SK-N-SH (cell line): ENCODE data around the gene PPP1R9A. TPM values are rescaled to one million over a fixed set of nuclear protein-coding genes. Genes with fewer than 3 reads are reported as not detected.

Experiments used
- CTCF ChIA-PET: fragments of 300-600, 350-600 bp; formaldehyde crosslinking; extraction: SDS; loops from one replicate; lab custom pipeline; 2021; lab: Yijun Ruan, JAX
- POLR2A ChIA-PET: fragments of 350-600 bp; sonication (Branson Sonifier 250); formaldehyde crosslinking; extraction: SDS; loops from one replicate; lab custom pipeline; 2020; ENCODE audit warnings: antibody characterized with exemption, inconsistent platforms; lab: Yijun Ruan, JAX
- DNase-seq: peaks from one replicate; pipeline ENCODE4 v3.0.0; 2012
- H2AFZ ChIP-seq: fragments of 200-600 bp; sonication (generic); 2 replicates; pipeline ENCODE4 v1.8.1; 2016; ENCODE audit warnings: antibody characterized with exemption, mild to moderate bottlenecking, low read depth
- H3F3A ChIP-seq: fragments of 200-600 bp; sonication (generic); replicated peaks from 2 replicates; pipeline ENCODE3; 2016; ENCODE audit warnings: antibody characterized with exemption, mild to moderate bottlenecking; ENCODE audit not compliant: insufficient read depth
- H3K27ac ChIP-seq, 2 experiments: fragments of 200-500 bp in 1 of 2; fragments of 200-600 bp in 1 of 2; sonication (Bioruptor generic) in 1 of 2; sonication (generic), shearing (Covaris generic) in 1 of 2; 2 replicates each; pipeline versions ENCODE4 v1.5.1 to v1.6.1; 2014 to 2016; ENCODE audit warnings: low read depth in 2 of 2, inconsistent platforms in 1 of 2, low read length in 1 of 2, mild to moderate bottlenecking in 1 of 2, mixed read lengths in 1 of 2
- H3K27me3 ChIP-seq: fragments of 200-600 bp; sonication (generic), shearing (Covaris generic); 2 replicates; pipeline ENCODE4 v1.6.1; 2016; ENCODE audit warnings: mixed run types; ENCODE audit not compliant: insufficient read depth
- H3K36me3 ChIP-seq, 2 experiments: fragments of 200-500 bp in 1 of 2; fragments of 200-600 bp in 1 of 2; sonication (Bioruptor generic) in 1 of 2; sonication (generic) in 1 of 2; replicated peaks in 1 of 2; 2 replicates each; pipeline versions ENCODE3 to v1.5.1; 2014 to 2016; ENCODE audit warnings: low read length in 1 of 2, mild to moderate bottlenecking in 1 of 2; ENCODE audit not compliant: insufficient read depth in 2 of 2, control insufficient read depth in 1 of 2
- H3K4me1 ChIP-seq, 2 experiments: fragments of 200-500 bp in 1 of 2; fragments of 200-600 bp in 1 of 2; sonication (Bioruptor generic) in 1 of 2; sonication (generic), shearing (Covaris generic) in 1 of 2; 2 replicates each; pipeline versions ENCODE4 v1.5.1 to v1.6.1; 2014 to 2016; ENCODE audit warnings: low read depth in 1 of 2, low read length in 1 of 2, mixed run types in 1 of 2; ENCODE audit not compliant: insufficient read depth in 2 of 2, control insufficient read depth in 1 of 2
- H3K4me2 ChIP-seq: fragments of 200-600 bp; sonication (generic), shearing (Covaris generic); 2 replicates; pipeline ENCODE4 v1.6.1; 2017; ENCODE audit warnings: mixed run types
- H3K4me3 ChIP-seq, 2 experiments: fragments of 200-500 bp in 1 of 2; fragments of 200-600 bp in 1 of 2; sonication (Bioruptor generic) in 1 of 2; sonication (generic), shearing (Covaris generic) in 1 of 2; 2 replicates each; pipeline versions ENCODE4 v1.5.1 to v1.8.1; 2014 to 2016; ENCODE audit warnings: low read depth in 2 of 2, inconsistent platforms in 1 of 2, low read length in 1 of 2, mild to moderate bottlenecking in 1 of 2, mixed read lengths in 1 of 2, moderate library complexity in 1 of 2
- H3K79me2 ChIP-seq: fragments of 200-600 bp; sonication (generic); 2 replicates; pipeline ENCODE4 v1.8.1; 2017; ENCODE audit warnings: mild to moderate bottlenecking; ENCODE audit not compliant: insufficient read depth
- H3K9ac ChIP-seq: fragments of 200-600 bp; sonication (generic); 2 replicates; pipeline ENCODE4 v1.6.1; 2017; ENCODE audit warnings: mixed run types
- H3K9me2 ChIP-seq: fragments of 200-600 bp; sonication (generic); 2 replicates; pipeline ENCODE4 v1.6.1; 2017; ENCODE audit warnings: mixed run types
- H3K9me3 ChIP-seq: fragments of 200-600 bp; sonication (generic); 2 replicates; pipeline ENCODE4 v1.6.1; 2017; ENCODE audit warnings: mixed run types, mild to moderate bottlenecking, moderate library complexity
- H4K20me1 ChIP-seq: fragments of 200-600 bp; sonication (generic); 2 replicates; pipeline ENCODE4 v1.6.1; 2017; ENCODE audit warnings: mild to moderate bottlenecking, mixed run types; ENCODE audit not compliant: insufficient read depth
- CHD2 ChIP-seq: fragments of 150-350 bp; IDR thresholded peaks from 2 replicates; pipeline ENCODE4 v1.6.1; 2018; ENCODE audit warnings: low read length; ENCODE audit not compliant: partially characterized antibody
- ELF1 ChIP-seq: IDR thresholded peaks from 2 replicates; pipeline ENCODE4 v1.4.0; 2012
- EP300 ChIP-seq, 2 experiments: IDR thresholded peaks; 2 replicates each; pipeline versions ENCODE4 v1.4.0 to v1.6.1; 2012; ENCODE audit warnings: borderline replicate concordance in 1 of 2, low read depth in 1 of 2, low read length in 1 of 2
- FOXJ3 ChIP-seq: sonication (generic); formaldehyde crosslinking; IDR thresholded peaks from 2 replicates; pipeline ENCODE4 v1.5.1; 2020; ENCODE audit warnings: mild to moderate bottlenecking, missing genetic modification reagents
- FOXM1 ChIP-seq: IDR thresholded peaks from 2 replicates; pipeline ENCODE4 v1.4.0; 2012; ENCODE audit warnings: low read depth, mild to moderate bottlenecking
- GATA2 ChIP-seq: sonication (generic); formaldehyde crosslinking; IDR thresholded peaks from 2 replicates; pipeline ENCODE4 v1.5.0; 2020; ENCODE audit warnings: mild to moderate bottlenecking, missing genetic modification reagents
- POLR2AphosphoS5 ChIP-seq: IDR thresholded peaks from 2 replicates; pipeline ENCODE4 v1.6.1; 2012; ENCODE audit warnings: low read depth, low read length
- RAD21 ChIP-seq: IDR thresholded peaks from 2 replicates; pipeline ENCODE4 v1.6.1; 2012; ENCODE audit warnings: mild to moderate bottlenecking, low read length
- RCOR1 ChIP-seq: fragments of 150-350 bp; IDR thresholded peaks from 2 replicates; pipeline ENCODE4 v1.6.1; 2017; ENCODE audit warnings: antibody characterized with exemption, low read length
- RFX5 ChIP-seq: IDR thresholded peaks from 2 replicates; pipeline ENCODE4 v1.6.1; 2012; ENCODE audit warnings: mild to moderate bottlenecking, improper control_type of control experiment, low read length
- SIN3A ChIP-seq: IDR thresholded peaks from 2 replicates; pipeline ENCODE4 v1.6.1; 2012; ENCODE audit warnings: low read depth, mild to moderate bottlenecking, low read length, moderate library complexity, borderline replicate concordance
- WGBS: methylation state at CpG from one replicate; pipeline ENCODE4 v1.1.6; 2017; ENCODE audit warnings: low lambda C conversion rate; 5-methylcytosine and 5-hydroxymethylcytosine counted together
- polyA plus RNA-seq, 3 experiments: library from polyadenylated mRNA; depleted of rRNA; stranded (reverse); fragments of >200 nt; gene quantifications; 2 replicates each; pipeline ENCODE4 v1.2.3, GENCODE V29; 2012
- TF ChIP-seq, protein P1 (sequence below): fragments of 150-350 bp; IDR thresholded peaks from 2 replicates; pipeline ENCODE4 v1.6.1; 2016; ENCODE audit warnings: mild to moderate bottlenecking, low read depth, low read length
- TF ChIP-seq, protein P2 (sequence below): IDR thresholded peaks from 2 replicates; pipeline ENCODE4 v1.4.0; 2012; ENCODE audit warnings: low read depth, borderline replicate concordance
- TF ChIP-seq, protein P3 (sequence below): IDR thresholded peaks from 2 replicates; pipeline ENCODE4 v1.6.1; 2012; ENCODE audit warnings: mild to moderate bottlenecking, low read depth, low read length, moderate library complexity
- TF ChIP-seq, protein P4 (sequence below): IDR thresholded peaks from 2 replicates; pipeline ENCODE4; 2012

Gene PPP1R9A
- polyA plus RNA-seq, 1 of the 3 experiments (the other 2 are of a cell fraction) = 0.30 TPM

DNA sequence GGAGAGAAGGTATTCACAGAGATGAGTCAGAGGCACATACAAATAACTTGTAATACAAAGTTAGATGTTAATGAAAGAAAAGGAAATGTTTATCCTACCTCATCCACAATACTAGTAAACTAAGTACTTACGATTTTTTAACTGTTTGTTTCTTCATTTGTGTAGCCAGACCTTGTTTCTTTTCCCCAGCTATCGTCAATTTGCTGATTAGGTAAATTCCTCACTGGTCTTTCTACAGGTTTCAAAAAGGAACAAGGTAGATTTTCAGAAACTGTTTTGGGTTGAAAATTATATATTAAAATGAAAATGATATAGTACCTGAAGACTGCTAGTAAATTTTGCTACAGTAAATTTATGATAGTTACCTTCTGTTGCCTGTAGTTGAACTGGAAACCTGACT is 360.4 kb downstream of the PPP1R9A start:
- CTCF ChIA-PET = no interaction called here

DNA sequence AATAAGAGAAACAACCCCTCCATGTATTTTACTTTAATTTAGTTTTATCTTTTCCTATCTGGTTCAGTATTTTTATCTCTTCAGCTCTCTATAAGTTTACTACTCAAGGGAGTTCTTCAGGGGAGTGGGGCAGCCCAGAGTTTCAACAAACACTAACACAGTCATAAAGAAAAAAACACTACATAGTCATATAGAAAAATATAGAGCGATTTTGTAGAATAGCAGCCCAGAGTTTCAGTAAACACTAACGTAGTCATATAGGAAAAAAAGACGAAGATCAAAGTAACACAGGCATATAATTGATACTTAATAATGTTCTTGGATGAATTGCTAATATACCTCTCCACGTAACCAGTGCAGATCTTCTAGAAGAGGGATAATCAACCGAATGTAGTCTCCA is 362.2 kb downstream of the PPP1R9A start:
- CTCF ChIA-PET = no interaction called here
- no peak overlapping the region for H2AFZ ChIP-seq
- H3F3A ChIP-seq = no peaks in the 10 kb centered on the region
- H3K9ac ChIP-seq = no peak overlapping the region
- no peaks in the 10 kb centered on the region for H3K4me1 ChIP-seq
- no peak for DNase-seq
- H3K4me2 ChIP-seq = no peak overlapping the region
- no peaks in the 10 kb centered on the region for H3K36me3 ChIP-seq
- TF ChIP-seq SIN3A (no peak), EP300 (IDR thresholded peaks at IDR 0.05; ENCODE audit: borderline replicate concordance in 1 of 2, low read depth in 1 of 2, low read length in 1 of 2) (no peak), CHD2 (no peak), RAD21 (no peak), RFX5 (no peak), GATA2 (CRISPR knock-in tag) (no peak), POLR2AphosphoS5 (no peak)
- TF ChIP-seq, protein P1, sequence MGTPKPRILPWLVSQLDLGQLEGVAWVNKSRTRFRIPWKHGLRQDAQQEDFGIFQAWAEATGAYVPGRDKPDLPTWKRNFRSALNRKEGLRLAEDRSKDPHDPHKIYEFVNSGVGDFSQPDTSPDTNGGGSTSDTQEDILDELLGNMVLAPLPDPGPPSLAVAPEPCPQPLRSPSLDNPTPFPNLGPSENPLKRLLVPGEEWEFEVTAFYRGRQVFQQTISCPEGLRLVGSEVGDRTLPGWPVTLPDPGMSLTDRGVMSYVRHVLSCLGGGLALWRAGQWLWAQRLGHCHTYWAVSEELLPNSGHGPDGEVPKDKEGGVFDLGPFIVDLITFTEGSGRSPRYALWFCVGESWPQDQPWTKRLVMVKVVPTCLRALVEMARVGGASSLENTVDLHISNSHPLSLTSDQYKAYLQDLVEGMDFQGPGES = no peak
- TF ChIP-seq, protein P2, sequence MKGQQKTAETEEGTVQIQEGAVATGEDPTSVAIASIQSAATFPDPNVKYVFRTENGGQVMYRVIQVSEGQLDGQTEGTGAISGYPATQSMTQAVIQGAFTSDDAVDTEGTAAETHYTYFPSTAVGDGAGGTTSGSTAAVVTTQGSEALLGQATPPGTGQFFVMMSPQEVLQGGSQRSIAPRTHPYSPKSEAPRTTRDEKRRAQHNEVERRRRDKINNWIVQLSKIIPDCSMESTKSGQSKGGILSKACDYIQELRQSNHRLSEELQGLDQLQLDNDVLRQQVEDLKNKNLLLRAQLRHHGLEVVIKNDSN = no peak
- TF ChIP-seq, protein P3, sequence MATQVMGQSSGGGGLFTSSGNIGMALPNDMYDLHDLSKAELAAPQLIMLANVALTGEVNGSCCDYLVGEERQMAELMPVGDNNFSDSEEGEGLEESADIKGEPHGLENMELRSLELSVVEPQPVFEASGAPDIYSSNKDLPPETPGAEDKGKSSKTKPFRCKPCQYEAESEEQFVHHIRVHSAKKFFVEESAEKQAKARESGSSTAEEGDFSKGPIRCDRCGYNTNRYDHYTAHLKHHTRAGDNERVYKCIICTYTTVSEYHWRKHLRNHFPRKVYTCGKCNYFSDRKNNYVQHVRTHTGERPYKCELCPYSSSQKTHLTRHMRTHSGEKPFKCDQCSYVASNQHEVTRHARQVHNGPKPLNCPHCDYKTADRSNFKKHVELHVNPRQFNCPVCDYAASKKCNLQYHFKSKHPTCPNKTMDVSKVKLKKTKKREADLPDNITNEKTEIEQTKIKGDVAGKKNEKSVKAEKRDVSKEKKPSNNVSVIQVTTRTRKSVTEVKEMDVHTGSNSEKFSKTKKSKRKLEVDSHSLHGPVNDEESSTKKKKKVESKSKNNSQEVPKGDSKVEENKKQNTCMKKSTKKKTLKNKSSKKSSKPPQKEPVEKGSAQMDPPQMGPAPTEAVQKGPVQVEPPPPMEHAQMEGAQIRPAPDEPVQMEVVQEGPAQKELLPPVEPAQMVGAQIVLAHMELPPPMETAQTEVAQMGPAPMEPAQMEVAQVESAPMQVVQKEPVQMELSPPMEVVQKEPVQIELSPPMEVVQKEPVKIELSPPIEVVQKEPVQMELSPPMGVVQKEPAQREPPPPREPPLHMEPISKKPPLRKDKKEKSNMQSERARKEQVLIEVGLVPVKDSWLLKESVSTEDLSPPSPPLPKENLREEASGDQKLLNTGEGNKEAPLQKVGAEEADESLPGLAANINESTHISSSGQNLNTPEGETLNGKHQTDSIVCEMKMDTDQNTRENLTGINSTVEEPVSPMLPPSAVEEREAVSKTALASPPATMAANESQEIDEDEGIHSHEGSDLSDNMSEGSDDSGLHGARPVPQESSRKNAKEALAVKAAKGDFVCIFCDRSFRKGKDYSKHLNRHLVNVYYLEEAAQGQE = no peak
- 25% methylated on average over 5 of the region's 5 CpGs for WGBS
- H3K27ac ChIP-seq = no peak overlapping the region
- H3K79me2 ChIP-seq = no peaks in the 10 kb centered on the region
- no peak overlapping the region for H3K4me3 ChIP-seq
- no peaks in the 10 kb centered on the region for H3K9me2 ChIP-seq
- H4K20me1 ChIP-seq = no peaks in the 10 kb centered on the region
- no peaks in the 10 kb centered on the region for H3K9me3 ChIP-seq
- POLR2A ChIA-PET = no interaction called here
- peaks cover 4% of the 10 kb centered on the region; the same call in 1 of the 2 replicates for H3K27me3 ChIP-seq

More for the DNA sequence above, 360.4 kb downstream of the PPP1R9A start:
- Histone ChIP-seq H3K27ac (no peak overlapping the region), H3K4me2 (no peak overlapping the region), H3K9me3 (no peaks in the 10 kb centered on the region), H3K9ac (no peak overlapping the region), H3K36me3 (no peaks in the 10 kb centered on the region), H2AFZ (no peak overlapping the region), H3K27me3 (peaks cover under 1% of the 10 kb centered on the region; the same call in 1 of the 2 replicates), H3F3A (no peaks in the 10 kb centered on the region), H3K9me2 (no peaks in the 10 kb centered on the region), H3K4me3 (no peak overlapping the region), H4K20me1 (no peaks in the 10 kb centered on the region), H3K4me1 (no peaks in the 10 kb centered on the region), H3K79me2 (no peaks in the 10 kb centered on the region)
- TF ChIP-seq FOXJ3 (CRISPR knock-in tag) (no peak), FOXM1 (no peak), POLR2AphosphoS5 (no peak), RCOR1 (no peak), ELF1 (no peak), RAD21 (no peak)
- TF ChIP-seq, protein P4, sequence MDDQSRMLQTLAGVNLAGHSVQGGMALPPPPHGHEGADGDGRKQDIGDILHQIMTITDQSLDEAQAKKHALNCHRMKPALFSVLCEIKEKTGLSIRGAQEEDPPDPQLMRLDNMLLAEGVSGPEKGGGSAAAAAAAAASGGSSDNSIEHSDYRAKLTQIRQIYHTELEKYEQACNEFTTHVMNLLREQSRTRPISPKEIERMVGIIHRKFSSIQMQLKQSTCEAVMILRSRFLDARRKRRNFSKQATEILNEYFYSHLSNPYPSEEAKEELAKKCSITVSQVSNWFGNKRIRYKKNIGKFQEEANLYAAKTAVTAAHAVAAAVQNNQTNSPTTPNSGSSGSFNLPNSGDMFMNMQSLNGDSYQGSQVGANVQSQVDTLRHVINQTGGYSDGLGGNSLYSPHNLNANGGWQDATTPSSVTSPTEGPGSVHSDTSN = no peak
- TF ChIP-seq, protein P3 = no peak
- no peak for DNase-seq
- POLR2A ChIA-PET = no interaction called here
- WGBS = 44% methylated on average over 2 of the region's 2 CpGs
